ENCODE measurements around the gene LDLRAD4. TPM values are rescaled to one million over a fixed set of nuclear protein-coding genes. Genes with fewer than 3 reads are reported as not detected.

Gene LDLRAD4
- total and polyA plus RNA-seq, 9 of the 15 experiments (the other 6 are each of a cell fraction or from before 2014, with no cell fraction given) = 0.01 TPM; not detected in 8

DNA sequence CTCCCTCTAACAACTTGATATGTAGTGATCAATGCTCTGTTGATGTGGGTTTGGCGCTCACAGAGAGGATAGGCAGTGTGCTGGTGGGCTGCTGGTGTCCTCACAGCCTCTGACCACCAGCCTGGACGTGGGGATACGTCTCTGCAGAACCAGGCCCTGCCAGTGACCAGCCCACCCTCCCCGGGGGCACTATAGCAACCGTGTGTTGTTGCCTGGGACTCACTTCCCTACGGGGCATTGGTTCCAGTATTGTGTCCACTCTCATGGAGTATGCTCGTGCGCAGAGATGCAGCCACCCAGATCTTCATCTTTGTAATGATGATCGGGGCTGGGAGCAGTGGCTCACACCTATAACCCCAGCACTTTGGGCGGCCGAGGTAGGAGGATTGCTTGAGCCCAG lies 180.1 kb downstream of the LDLRAD4 start:
- Histone ChIP-seq H3K27ac (ENCODE audit: extremely low read depth, low read depth, low read length) (no peak overlapping the region), H3K9ac (ENCODE audit: insufficient read depth in 1 of 2, low read depth in 2 of 2, low read length in 2 of 2) (no peak overlapping the region), H3K79me2 (ENCODE audit: control insufficient read depth, insufficient read depth, low read length) (no peaks in the 10 kb centered on the region), H2AFZ (ENCODE audit: low read depth, low read length) (no peak overlapping the region), H3K4me3 (no peak overlapping the region), H3K27me3 (ENCODE audit: control insufficient read depth in 2 of 2, insufficient read depth in 2 of 2, low read length in 2 of 2) (peaks cover 16 to 25% of the 10 kb centered on the region in 2 experiments; a peak in 4 of 5 replicates), H3K9me3 (replicated peaks; ENCODE audit: control insufficient read depth, insufficient read depth, low read depth, low read length) (no peaks in the 10 kb centered on the region), H3K9me1 (ENCODE audit: control insufficient read depth, insufficient read depth, low read length) (no peaks in the 10 kb centered on the region), H4K20me1 (replicated peaks; ENCODE audit: control insufficient read depth, insufficient read depth, low read length) (no peaks in the 10 kb centered on the region; the same call in 1 of the 2 replicates), H3K36me3 (ENCODE audit: control insufficient read depth, insufficient read depth, low read length) (no peaks in the 10 kb centered on the region), H3K4me2 (ENCODE audit: insufficient read depth, low read length) (no peak overlapping the region), H3K4me1 (replicated peaks in 1 of 2; ENCODE audit: control insufficient read depth in 2 of 2, insufficient read depth in 2 of 2, low read length in 2 of 2) (no peaks in the 10 kb centered on the region)
- in situ Hi-C loops (cut with MboI) (no loop called here), intact Hi-C loops (cut with micrococcal nuclease) (no loop called here)
- under 1% methylated on average over 11 of the region's 11 CpGs for WGBS (ENCODE audit: insufficient coverage, low coverage, missing lambda C conversion rate)
- DNase-seq (ENCODE audit: extremely low read depth in 1 of 4, low spot score in 3 of 4) = no peak
- TF ChIP-seq, protein P1, sequence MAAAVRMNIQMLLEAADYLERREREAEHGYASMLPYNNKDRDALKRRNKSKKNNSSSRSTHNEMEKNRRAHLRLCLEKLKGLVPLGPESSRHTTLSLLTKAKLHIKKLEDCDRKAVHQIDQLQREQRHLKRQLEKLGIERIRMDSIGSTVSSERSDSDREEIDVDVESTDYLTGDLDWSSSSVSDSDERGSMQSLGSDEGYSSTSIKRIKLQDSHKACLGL (CRISPR knock-in tag; IDR thresholded peaks at IDR 0.05; ENCODE audit: borderline replicate concordance, poor library complexity, severe bottlenecking) = no peak
- TF ChIP-seq CBX1 (IDR thresholded peaks at IDR 0.05; ENCODE audit: low read depth) (no peak), MIER1 (IDR thresholded peaks at IDR 0.05; ENCODE audit: low read depth) (no peak), FOXJ2 (tag; IDR thresholded peaks at IDR 0.05) (no peak), ZKSCAN8 (CRISPR knock-in tag; IDR thresholded peaks at IDR 0.05) (no peak), HDAC1 (IDR thresholded peaks at IDR 0.05) (no peak), TBP (optimal IDR thresholded peaks at IDR 0.05; ENCODE audit: low read depth, low read length) (no peak), ZNF146 (CRISPR knock-in tag; IDR thresholded peaks at IDR 0.05; ENCODE audit: unreplicated experiment) (no peak), RBBP5 (IDR thresholded peaks at IDR 0.05; ENCODE audit: borderline replicate concordance, insufficient read depth, low read length, poor library complexity, severe bottlenecking) (no peak)
- TF ChIP-seq, protein P2, sequence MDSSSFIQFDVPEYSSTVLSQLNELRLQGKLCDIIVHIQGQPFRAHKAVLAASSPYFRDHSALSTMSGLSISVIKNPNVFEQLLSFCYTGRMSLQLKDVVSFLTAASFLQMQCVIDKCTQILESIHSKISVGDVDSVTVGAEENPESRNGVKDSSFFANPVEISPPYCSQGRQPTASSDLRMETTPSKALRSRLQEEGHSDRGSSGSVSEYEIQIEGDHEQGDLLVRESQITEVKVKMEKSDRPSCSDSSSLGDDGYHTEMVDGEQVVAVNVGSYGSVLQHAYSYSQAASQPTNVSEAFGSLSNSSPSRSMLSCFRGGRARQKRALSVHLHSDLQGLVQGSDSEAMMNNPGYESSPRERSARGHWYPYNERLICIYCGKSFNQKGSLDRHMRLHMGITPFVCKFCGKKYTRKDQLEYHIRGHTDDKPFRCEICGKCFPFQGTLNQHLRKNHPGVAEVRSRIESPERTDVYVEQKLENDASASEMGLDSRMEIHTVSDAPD (CRISPR knock-in tag; IDR thresholded peaks at IDR 0.05) = no peak
- BruUV-seq (replicated peaks) = no TSS peak
- no peak for FAIRE-seq
- ChIA-PET POLR2A (no interaction called here), CTCF (ENCODE audit: low intra/inter-chr PET ratio) (no interaction called here)
- no peak for ATAC-seq

All from K562 (cell line).